AG04449 (cell line): Measurements from ENCODE around the gene SPTBN1.

Source experiments
- CTCF ChIA-PET: fragments of 350-600 bp; formaldehyde crosslinking; extraction: SDS; loops from one replicate; lab custom pipeline; 2021; ENCODE audit warnings: antibody characterized with exemption; lab: Yijun Ruan, JAX
- POLR2A ChIA-PET: fragments of 400-600, 350-600 bp; formaldehyde crosslinking; extraction: SDS; loops from one replicate; lab custom pipeline; 2020; ENCODE audit warnings: antibody characterized with exemption, inconsistent platforms; lab: Yijun Ruan, JAX
- DNase-seq: peaks from one replicate; pipeline ENCODE4 v3.0.0-alpha.2; 2010; ENCODE audit warnings: low read depth, low spot score
- H3K4me3 ChIP-seq: 2 replicates; pipeline ENCODE4 v1.5.1; 2011; ENCODE audit warnings: low read depth, mild to moderate bottlenecking, control low read depth, low read length
- CTCF ChIP-seq: IDR thresholded peaks from one replicate; pipeline ENCODE4 v1.5.1; 2011; ENCODE audit warnings: mild to moderate bottlenecking, moderate library complexity, low read length, control low read depth, inconsistent platforms; ENCODE audit not compliant: insufficient read depth; ENCODE audit errors: missing control alignments

SPTBN1 gene

GRCh38 chr2:54575379-54575888 lies 119.3 kb downstream of the SPTBN1 start:
- no peak for DNase-seq
- H3K4me3 ChIP-seq = no peak overlapping the region
- CTCF ChIA-PET = interaction anchor here (1.3 kb wide), 1 partner anchor 43 kb away, joined by 3 read pairs; no protein-coding TSS in a partner anchor
- no peak for TF ChIP-seq CTCF
- POLR2A ChIA-PET = no interaction called here

GRCh38 chr2:54577035-54577434 lies 120.9 kb downstream of the SPTBN1 start:
- no peak overlapping the region for H3K4me3 ChIP-seq
- ChIA-PET POLR2A (no interaction called here), CTCF (interaction anchor here (1.2 kb wide), 1 partner anchor 10 kb away, joined by 4 read pairs; no protein-coding TSS in a partner anchor)
- TF ChIP-seq CTCF = no peak
- DNase-seq = no peak

GRCh38 chr2:54577944-54578647 lies 122.0 kb downstream of the SPTBN1 start:
- CTCF ChIA-PET = no interaction called here
- POLR2A ChIA-PET = no interaction called here
- no peak for TF ChIP-seq CTCF
- DNase-seq = no peak
- H3K4me3 ChIP-seq = no peak overlapping the region

- CTCF ChIA-PET = interaction anchor here (1.0 kb wide), 1 partner anchor 471 kb away, joined by 3 read pairs; no protein-coding TSS in a partner anchor
These were observed 122.5 kb downstream of the SPTBN1 start for GRCh38 chr2:54578648-54579045.

GRCh38 chr2:54579061-54579681 lies 123.0 kb downstream of the SPTBN1 start:
- DNase-seq = no peak
- H3K4me3 ChIP-seq = no peak overlapping the region
- TF ChIP-seq CTCF = no peak

More at GRCh38 chr2:54578648-54579045, 122.5 kb downstream of the SPTBN1 start:
- no peak overlapping the region for H3K4me3 ChIP-seq
- POLR2A ChIA-PET = no interaction called here
- DNase-seq = no peak
- no peak for TF ChIP-seq CTCF

More at GRCh38 chr2:54579061-54579681, 123.0 kb downstream of the SPTBN1 start:
- ChIA-PET CTCF (interaction anchor here (1.0 to 1.4 kb wide), 2 partner anchors 22 to 472 kb away, joined by 3 read pairs; no protein-coding TSS in a partner anchor), POLR2A (no interaction called here)
